Kidney (tissue), 14 donors: ENCODE results near the gene KL. TPM values are rescaled to one million over a fixed set of nuclear protein-coding genes. Genes with fewer than 3 reads are reported as not detected.
A peak's percentile ranks its signal among the peaks of the same experiment; 100 is the strongest.

Experiments used
- DNase-seq, 5 donors: peaks; one replicate each; pipeline ENCODE4 v3.0.0-alpha.2; 2013 to 2020
- FAIRE-seq: peaks from 2 replicates; lab custom pipeline; 2012; peaks lifted over from hg19 to GRCh38; lab: Jason Lieb, UNC
- H3K27ac ChIP-seq, 2 donors: one replicate each; pipeline ENCODE4 v1.7.0; 2013; ENCODE audit warnings: low read depth in 2 of 2, low read length in 2 of 2, inconsistent platforms in 1 of 2
- H3K27me3 ChIP-seq: one replicate; pipeline ENCODE4 v1.7.1; 2013; ENCODE audit warnings: low read length, inconsistent platforms; ENCODE audit not compliant: control insufficient read depth, insufficient read depth
- H3K36me3 ChIP-seq, 3 donors: one replicate each; pipeline versions ENCODE4 v1.7.0 to v1.7.1; 2013; ENCODE audit warnings: low read length in 3 of 3, control low read depth in 1 of 3, inconsistent platforms in 1 of 3; ENCODE audit not compliant: insufficient read depth in 3 of 3, control insufficient read depth in 2 of 3
- H3K4me1 ChIP-seq, 3 donors: one replicate each; pipeline versions ENCODE4 v1.7.0 to v1.7.1; 2013; ENCODE audit warnings: low read length in 3 of 3, inconsistent platforms in 1 of 3, low read depth in 1 of 3; ENCODE audit not compliant: control insufficient read depth in 2 of 3, insufficient read depth in 2 of 3
- H3K4me3 ChIP-seq, 3 donors: one replicate each; pipeline versions ENCODE4 v1.7.0 to v1.8.1; 2013; ENCODE audit warnings: low read length in 3 of 3, control low read depth in 1 of 3, inconsistent platforms in 1 of 3
- H3K9ac ChIP-seq, 3 donors: one replicate each; pipeline versions ENCODE4 v1.7.0 to v1.7.1; 2013; ENCODE audit warnings: low read length in 3 of 3, control low read depth in 1 of 3, inconsistent platforms in 1 of 3
- H3K9me3 ChIP-seq, 3 donors: one replicate each; pipeline versions ENCODE4 v1.7.0 to v1.7.1; 2013; ENCODE audit warnings: low read length in 3 of 3, control low read depth in 1 of 3, inconsistent platforms in 1 of 3; ENCODE audit not compliant: control insufficient read depth in 2 of 3, insufficient read depth in 1 of 3
- CTCF ChIP-seq: IDR thresholded peaks from 3 replicates; pipeline ENCODE4 v1.5.1; 2012; ENCODE audit warnings: mild to moderate bottlenecking, moderate library complexity, borderline replicate concordance; ENCODE audit not compliant: insufficient read depth; ENCODE audit errors: extremely low read depth
- intact Hi-C: fragments of 100-400 bp; cut with DNase I; formaldehyde crosslinking; loops from one replicate; pipeline ENCODE4 v1.11.1; 2022
- polyA plus RNA-seq: library from polyadenylated mRNA; stranded (reverse); fragments of 350-450 nt; fragmentation: Illumina TruSeq; extraction: RNeasy Lipid Tissue Mini Kit (QIAGEN cat#74804); gene quantifications from one replicate; pipeline ENCODE4 v1.2.3, GENCODE V29; 2014; ENCODE audit warnings: low read depth, low replicate concordance; ENCODE audit not compliant: insufficient read depth
- total RNA-seq: library from RNA; stranded (reverse); fragmentation: NEBNext Ultra II Directional; extraction: Animal tissue kit (Norgen Biotek cat#: 25700); gene quantifications from one replicate; pipeline ENCODE4 v1.2.1, GENCODE V29; 2021
- donor health status: control.
- donor health status: control.
- donor health status: control.
- donor health status: control.
- donor health status: control.
- donor health status: DM: yes; HTN: yes; CAD: no.
- donor health status: Normal renal cell carcinoma (clear cell type).

The KL gene
- total and polyA plus RNA-seq, 2 donors from 2014 or later = 12.5 to 47.4 TPM

GRCh38 chr13:33058776-33059327, 42.6 kb downstream of the KL start:
- DNase-seq = peak in 1 of 5 donors; percentile 67
- no peak overlapping the region for H3K9ac ChIP-seq
- peaks cover 0 to 36% (median 17%) of the 10 kb centered on the region in 3 donors for H3K36me3 ChIP-seq
- H3K27me3 ChIP-seq = no peaks in the 10 kb centered on the region
- TF ChIP-seq CTCF = no peak
- no peak overlapping the region for H3K27ac ChIP-seq
- H3K4me1 ChIP-seq = no peaks in the 10 kb centered on the region
- no peak for FAIRE-seq
- no peaks in the 10 kb centered on the region for H3K9me3 ChIP-seq
- intact Hi-C loops = no loop called here
- no peak overlapping the region for H3K4me3 ChIP-seq

- DNase-seq = no peak
Measured at GRCh38 chr13:33060815-33061214, 44.6 kb downstream of the KL start.

GRCh38 chr13:33066329-33066728, 50.1 kb downstream of the KL start:
- no peak for DNase-seq
- Histone ChIP-seq H3K4me1 (no peaks in the 10 kb centered on the region), H3K27ac (no peak overlapping the region), H3K4me3 (no peak overlapping the region), H3K36me3 (peaks cover 0 to 16% (median 8%) of the 10 kb centered on the region in 3 donors), H3K9ac (no peak overlapping the region), H3K27me3 (no peaks in the 10 kb centered on the region), H3K9me3 (no peaks in the 10 kb centered on the region)
- intact Hi-C loops = no loop called here
- FAIRE-seq = no peak
- TF ChIP-seq CTCF = no peak

More at GRCh38 chr13:33060815-33061214, 44.6 kb downstream of the KL start:
- TF ChIP-seq CTCF = no peak
- H3K27me3 ChIP-seq = no peaks in the 10 kb centered on the region
- peaks cover 0 to 30% (median 13%) of the 10 kb centered on the region in 3 donors for H3K36me3 ChIP-seq
- no peak overlapping the region for H3K27ac ChIP-seq
- no peak overlapping the region for H3K4me3 ChIP-seq
- no peaks in the 10 kb centered on the region for H3K9me3 ChIP-seq
- intact Hi-C loops = no loop called here
- FAIRE-seq = no peak
- H3K9ac ChIP-seq = no peak overlapping the region
- H3K4me1 ChIP-seq = no peaks in the 10 kb centered on the region

GRCh38 chr13:33069365-33069764, 53.1 kb downstream of the KL start:
- Histone ChIP-seq H3K27me3 (no peaks in the 10 kb centered on the region), H3K36me3 (peaks cover 0 to 2% (median 0%) of the 10 kb centered on the region in 3 donors), H3K27ac (no peak overlapping the region), H3K9me3 (no peaks in the 10 kb centered on the region), H3K4me1 (no peaks in the 10 kb centered on the region), H3K9ac (no peak overlapping the region), H3K4me3 (no peak overlapping the region)
- DNase-seq = no peak
- TF ChIP-seq CTCF = peak; percentile 13
- FAIRE-seq = no peak
- intact Hi-C loops = no loop called here
